MM.1S (cell line): ENCODE measurements around the gene CALHM3.

ENCODE experiments used
- CTCF ChIP-seq: fragments of 300-600 bp; sonication (generic); IDR thresholded peaks from 2 replicates; pipeline ENCODE4 v1.5.1; 2016; ENCODE audit warnings: antibody characterized with exemption, low read length, mixed read lengths
- EZH2 ChIP-seq: fragments of 300-600 bp; sonication (generic); optimal IDR thresholded peaks from 2 replicates; pipeline ENCODE3; 2017; ENCODE audit warnings: low read depth, mild to moderate bottlenecking, antibody characterized with exemption, low read length, mixed read lengths
- EZH2phosphoT487 ChIP-seq: fragments of 300-600 bp; sonication (generic); IDR thresholded peaks from 2 replicates; pipeline ENCODE4 v1.6.1; 2018; ENCODE audit warnings: antibody characterized with exemption, low read length

- no peak for TF ChIP-seq CTCF
- TF ChIP-seq EZH2phosphoT487 = no peak
- no peak for TF ChIP-seq EZH2
Observed at GRCh38 chr10:103465411-103466179, 13.4 kb downstream of the CALHM3 start.
